HepG2 (cell line): ENCODE data around the gene NEURL2. TPM values are rescaled to one million over a fixed set of nuclear protein-coding genes. Genes with fewer than 3 reads are reported as not detected.

Source experiments
- ADNP ChIP-seq: sonication (generic); formaldehyde crosslinking; IDR thresholded peaks from 2 replicates; pipeline ENCODE4 v1.4.0; 2020; ENCODE audit warnings: missing genetic modification reagents
- EP300 ChIP-seq, 3 experiments: sonication (generic) in 1 of 3; formaldehyde crosslinking in 1 of 3; IDR thresholded peaks; 2 replicates each; pipeline versions ENCODE4 v1.5.1 to v1.6.1; 2011 to 2020; ENCODE audit warnings: low read depth in 2 of 3, low read length in 2 of 3, borderline replicate concordance in 1 of 3, improper control_type of control experiment in 1 of 3, mild to moderate bottlenecking in 1 of 3, missing genetic modification reagents in 1 of 3, moderate library complexity in 1 of 3
- FOXA3 ChIP-seq: IDR thresholded peaks from 2 replicates; pipeline ENCODE4 v1.6.1; 2016; ENCODE audit warnings: missing genetic modification reagents, missing compliant biosample characterization
- KDM4B ChIP-seq: sonication (generic); formaldehyde crosslinking; IDR thresholded peaks from 2 replicates; pipeline ENCODE4 v1.4.0; 2020; ENCODE audit warnings: missing genetic modification reagents
- MAFK ChIP-seq, 2 experiments: IDR thresholded peaks in 1 of 2; conservative IDR thresholded peaks in 1 of 2; 2 replicates each; pipeline ENCODE4 v1.6.1; 2011; ENCODE audit warnings: improper control_type of control experiment in 2 of 2, low read length in 2 of 2
- NFATC3 ChIP-seq: sonication (generic); formaldehyde crosslinking; IDR thresholded peaks from 2 replicates; pipeline ENCODE4 v1.5.1; 2020; ENCODE audit warnings: mild to moderate bottlenecking, missing genetic modification reagents
- PATZ1 ChIP-seq: sonication (generic); formaldehyde crosslinking; IDR thresholded peaks from 2 replicates; pipeline ENCODE4 v1.4.0; 2020; ENCODE audit warnings: missing genetic modification reagents
- PAXIP1 ChIP-seq: sonication (generic); formaldehyde crosslinking; conservative IDR thresholded peaks from 2 replicates; pipeline ENCODE4 v1.4.0; 2020; ENCODE audit warnings: mild to moderate bottlenecking, missing genetic modification reagents, moderate library complexity
- RCOR2 ChIP-seq: IDR thresholded peaks from 2 replicates; pipeline ENCODE4 v1.6.1; 2016; ENCODE audit warnings: missing biosample characterization, missing genetic modification reagents
- SOX6 ChIP-seq, 2 experiments: fragments of 450-650 bp in 1 of 2; sonication (generic) in 1 of 2; formaldehyde crosslinking in 1 of 2; IDR thresholded peaks; 2 replicates each; pipeline versions ENCODE4 v1.4.0 to v1.6.1; 2017 to 2020; ENCODE audit warnings: antibody characterized with exemption in 1 of 2, mild to moderate bottlenecking in 1 of 2, missing genetic modification reagents in 1 of 2
- TARDBP ChIP-seq: sonication (generic); formaldehyde crosslinking; IDR thresholded peaks from 2 replicates; pipeline ENCODE4 v1.8.0; 2022; ENCODE audit warnings: mild to moderate bottlenecking, missing genetic modification reagents
- WIZ ChIP-seq: sonication (generic); formaldehyde crosslinking; IDR thresholded peaks from 2 replicates; pipeline ENCODE4 v1.5.1; 2020; ENCODE audit warnings: mild to moderate bottlenecking, missing genetic modification reagents
- ZIK1 ChIP-seq: sonication (generic); formaldehyde crosslinking; IDR thresholded peaks from 2 replicates; pipeline ENCODE4 v1.5.0; 2020; ENCODE audit warnings: mild to moderate bottlenecking, low read depth, missing genetic modification reagents, borderline replicate concordance
- ZKSCAN5 ChIP-seq: sonication (generic); formaldehyde crosslinking; IDR thresholded peaks from 2 replicates; pipeline ENCODE4 v1.5.1; 2020; ENCODE audit warnings: mild to moderate bottlenecking, missing genetic modification reagents
- ZNF24 ChIP-seq: fragments of 450-650 bp; IDR thresholded peaks from 2 replicates; pipeline ENCODE4 v1.6.1; 2017; ENCODE audit warnings: antibody characterized with exemption, mild to moderate bottlenecking
- ZNF563 ChIP-seq: sonication (generic); formaldehyde crosslinking; IDR thresholded peaks from 2 replicates; pipeline ENCODE4 v1.8.0; 2022; ENCODE audit warnings: mild to moderate bottlenecking, moderate library complexity, missing genetic modification reagents
- ZNF709 ChIP-seq: sonication (generic); formaldehyde crosslinking; IDR thresholded peaks from 2 replicates; pipeline ENCODE4 v1.5.0; 2020; ENCODE audit warnings: mild to moderate bottlenecking, missing genetic modification reagents
- polyA plus RNA-seq, 8 experiments: library from polyadenylated mRNA; depleted of rRNA in 3 of 8; stranded (reverse) in 7 of 8; unstranded in 1 of 8; fragments of >200 nt; fragmentation: Illumina TruSeq in 4 of 8; extraction: Trizol in 4 of 8; gene quantifications; 2 replicates each; pipeline versions ENCODE4 v1.2.1 to v1.2.3, GENCODE V29; 2011 to 2016; ENCODE audit warnings: low read depth in 4 of 8, missing spikeins in 1 of 8, mixed read lengths in 1 of 8; ENCODE audit not compliant: insufficient read depth in 1 of 8
- total RNA-seq, 5 experiments: library from RNA; depleted of rRNA; stranded (reverse); fragments of >200 nt; fragmentation: Illumina TruSeq; extraction: Trizol; gene quantifications; 2 replicates each; pipeline ENCODE4 v1.2.3, GENCODE V29; 2016; ENCODE audit warnings: low read depth in 1 of 5
- TF ChIP-seq, protein P1 (sequence below): sonication (generic); formaldehyde crosslinking; IDR thresholded peaks from 2 replicates; pipeline ENCODE4 v1.5.0; 2020; ENCODE audit warnings: missing genetic modification reagents
- TF ChIP-seq, protein P2 (sequence below): sonication (generic); formaldehyde crosslinking; IDR thresholded peaks from 2 replicates; pipeline ENCODE4 v1.8.1; 2023; ENCODE audit warnings: missing genetic modification reagents, mild to moderate bottlenecking, borderline replicate concordance

Gene NEURL2
- total and polyA plus RNA-seq, 2 of the 13 experiments (the other 11 are each of a cell fraction or from before 2014, with no cell fraction given), result 7.2 to 9.7 TPM

- TF ChIP-seq TARDBP (CRISPR knock-in tag) (peak; percentile 73; the same call in 1 of the 2 replicates), ZNF709 (CRISPR knock-in tag) (peak; percentile 25; the same call in 1 of the 2 replicates), MAFK (conservative IDR thresholded peaks at IDR 0.05 in 1 of 2, IDR thresholded peaks at IDR 0.05 in 1 of 2; ENCODE audit: low read length in 2 of 2) (no peak), FOXA3 (CRISPR knock-in tag) (peak; percentile 89), ZNF563 (CRISPR knock-in tag) (0 out of 2 replicates have a peak, but pooled peaks have one; percentile 63), NFATC3 (no peak), ADNP (CRISPR knock-in tag) (peak; percentile 78), PATZ1 (peak; percentile 45; the same call in 1 of the 2 replicates), EP300 (IDR thresholded peaks at IDR 0.05; ENCODE audit: low read depth in 2 of 2, low read length in 2 of 2) (peak in 1 of 2 experiments; percentile 81; a peak in 3 of 4 replicates), EP300 (CRISPR knock-in tag; IDR thresholded peaks at IDR 0.05; ENCODE audit: borderline replicate concordance) (no peak; the same call in 1 of the 2 replicates), ZIK1 (no peak), KDM4B (CRISPR knock-in tag) (no peak), PAXIP1 (CRISPR knock-in tag) (peak; percentile 94), ZNF24 (0 out of 2 replicates have a peak, but pooled peaks have one; percentile 8), WIZ (CRISPR knock-in tag) (no peak), SOX6 (IDR thresholded peaks at IDR 0.05) (no peak), SOX6 (CRISPR knock-in tag; IDR thresholded peaks at IDR 0.05) (peak; percentile 97), RCOR2 (peak; percentile 57; the same call in 1 of the 2 replicates), ZKSCAN5 (no peak)
- TF ChIP-seq, protein P1, sequence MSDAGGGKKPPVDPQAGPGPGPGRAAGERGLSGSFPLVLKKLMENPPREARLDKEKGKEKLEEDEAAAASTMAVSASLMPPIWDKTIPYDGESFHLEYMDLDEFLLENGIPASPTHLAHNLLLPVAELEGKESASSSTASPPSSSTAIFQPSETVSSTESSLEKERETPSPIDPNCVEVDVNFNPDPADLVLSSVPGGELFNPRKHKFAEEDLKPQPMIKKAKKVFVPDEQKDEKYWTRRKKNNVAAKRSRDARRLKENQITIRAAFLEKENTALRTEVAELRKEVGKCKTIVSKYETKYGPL (CRISPR knock-in tag), result no peak
- TF ChIP-seq, protein P2, sequence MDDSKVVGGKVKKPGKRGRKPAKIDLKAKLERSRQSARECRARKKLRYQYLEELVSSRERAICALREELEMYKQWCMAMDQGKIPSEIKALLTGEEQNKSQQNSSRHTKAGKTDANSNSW (CRISPR knock-in tag), result no peak
Observed at GRCh38 chr20:45863543-45864470, 27.2 kb downstream of the NEURL2 start (continued).
